Stimulated activated CD4-positive, alpha-beta T cell treated with anti-CD3 and anti-CD28 coated beads, Interleukin-4, amount 100 ng/mL, for 48 hours (primary cell): Measurements from ENCODE around the gene DDX41.

ENCODE experiments used
- DNase-seq, 2 donors: peaks; one replicate each; pipeline ENCODE4 v3.0.0-alpha.2; 2020; ENCODE audit warnings: low read depth in 2 of 2

The DDX41 gene

GRCh38 chr5:177513500-177513899 lies 3.3 kb downstream of the DDX41 start:
- no peak for DNase-seq

GRCh38 chr5:177512736-177513380 lies 3.9 kb downstream of the DDX41 start:
- no peak for DNase-seq

GRCh38 chr5:177511796-177512675 lies 4.7 kb downstream of the DDX41 start:
- no peak for DNase-seq

- no peak for DNase-seq
These were observed 5.6 kb downstream of the DDX41 start for GRCh38 chr5:177511181-177511580.

- no peak for DNase-seq
These were observed 6.2 kb downstream of the DDX41 start for GRCh38 chr5:177510567-177511053.

GRCh38 chr5:177509991-177510566 lies 6.7 kb downstream of the DDX41 start:
- DNase-seq: no peak

GRCh38 chr5:177509381-177509951 lies 7.3 kb downstream of the DDX41 start, which contains the start of gene DOK3:
Gene DOK3 (minus strand): TSS chr5:177509826. CDS start chr5:177509540, 286 bp downstream.
- no peak for DNase-seq

GRCh38 chr5:177508837-177509236 lies 7.9 kb downstream of the DDX41 start:
- DNase-seq: no peak

- DNase-seq: no peak
These were observed 8.5 kb downstream of the DDX41 start for GRCh38 chr5:177508221-177508611.

GRCh38 chr5:177507596-177508220 lies 9.1 kb downstream of the DDX41 start:
- DNase-seq: no peak

- no peak for DNase-seq
These were observed 9.6 kb downstream of the DDX41 start for GRCh38 chr5:177507165-177507564.

GRCh38 chr5:177505075-177505474 lies 11.7 kb downstream of the DDX41 start:
- DNase-seq: no peak

- DNase-seq: no peak
These were observed 12.4 kb downstream of the DDX41 start for GRCh38 chr5:177504086-177505056.

- DNase-seq: no peak
These were observed 13.2 kb downstream of the DDX41 start for GRCh38 chr5:177503351-177504085.

GRCh38 chr5:177502886-177503285 lies 13.9 kb downstream of the DDX41 start:
- DNase-seq: no peak

- DNase-seq: no peak
These were observed 14.7 kb downstream of the DDX41 start for GRCh38 chr5:177501874-177502678.

GRCh38 chr5:177500685-177501522 lies 15.9 kb downstream of the DDX41 start:
- peak; percentile 80 to 89 for DNase-seq

GRCh38 chr5:177499842-177500241 lies 16.9 kb downstream of the DDX41 start:
- no peak for DNase-seq
